HCT116 (cell line): Measurements from ENCODE around the gene AXDND1. TPM values are rescaled to one million over a fixed set of nuclear protein-coding genes. Genes with fewer than 3 reads are reported as not detected.

Experiments used
- ATAC-seq: fragments of 200-7000 bp; cut with Tn5 transposase; 2 replicates; pipeline ENCODE4 v1.9.1; 2020; ENCODE audit warnings: mild to moderate bottlenecking, moderate library complexity
- BruUV-seq: library from RNA; stranded (reverse); fragments of 400-500 nt; replicated peaks from 2 replicates; lab custom pipeline; 2021; lab: Mats Ljungman, UMichigan
- CTCF ChIA-PET: fragments of 300-600 bp; sonication (Branson Sonifier 250); formaldehyde crosslinking; loops from one replicate; lab custom pipeline; 2021; ENCODE audit warnings: antibody characterized with exemption; lab: Charles Lee
- POLR2A ChIA-PET: fragments of 300-600, 350-600 bp; sonication (Branson Sonifier 250); formaldehyde crosslinking; loops from one replicate; lab custom pipeline; 2021; ENCODE audit warnings: antibody characterized with exemption; lab: Charles Lee
- RAD21 ChIA-PET, 2 experiments: fragments of 300-600 bp; sonication (Branson Sonifier 250); formaldehyde crosslinking; loops; one replicate each; lab custom pipeline; 2023; ENCODE audit warnings: low total read pairs in 2 of 2; ENCODE audit not compliant: uncharacterized antibody in 2 of 2, unreplicated experiment in 2 of 2, low non-redundant PET in 1 of 2; lab: Charles Lee
- DNase-seq: peaks from one replicate; pipeline ENCODE4 v3.0.0-alpha.2; 2010; ENCODE audit warnings: low read depth, low spot score
- H2AFZ ChIP-seq: fragments of 200-600 bp; shearing (Covaris generic), sonication (generic); 2 replicates; pipeline ENCODE4 v1.6.1; 2017; ENCODE audit warnings: low read depth, mixed run types, mixed read lengths, antibody characterized with exemption, low read length; ENCODE audit not compliant: poor library complexity, severe bottlenecking
- H3K27ac ChIP-seq: 2 replicates; pipeline ENCODE4 v1.5.1; 2012; ENCODE audit warnings: low read depth, low read length
- H3K27me3 ChIP-seq: fragments of 200-600 bp; sonication (generic); 2 replicates; pipeline ENCODE4 v1.6.1; 2016; ENCODE audit warnings: mixed run types, low read length, mixed read lengths; ENCODE audit not compliant: insufficient read depth
- H3K36me3 ChIP-seq, 2 experiments: fragments of 200-500 bp in 1 of 2; fragments of 200-600 bp in 1 of 2; sonication (Bioruptor generic) in 1 of 2; sonication (generic) in 1 of 2; 2 replicates each; pipeline versions ENCODE4 v1.5.1 to v1.6.1; 2014 to 2016; ENCODE audit warnings: low read length in 2 of 2, inconsistent platforms in 1 of 2, mixed read lengths in 1 of 2, mixed run types in 1 of 2; ENCODE audit not compliant: insufficient read depth in 2 of 2, control insufficient read depth in 1 of 2
- H3K4me1 ChIP-seq, 2 experiments: fragments of 200-600 bp in 1 of 2; sonication (generic) in 1 of 2; 2 replicates each; pipeline versions ENCODE4 v1.5.1 to v1.6.1; 2012 to 2017; ENCODE audit warnings: low read length in 2 of 2, inconsistent platforms in 1 of 2, mild to moderate bottlenecking in 1 of 2, mixed read lengths in 1 of 2, mixed run types in 1 of 2, moderate library complexity in 1 of 2; ENCODE audit not compliant: insufficient read depth in 2 of 2, control insufficient read depth in 1 of 2
- H3K4me2 ChIP-seq: fragments of 200-600 bp; sonication (generic); 2 replicates; pipeline ENCODE4 v1.6.1; 2017; ENCODE audit warnings: mixed run types, low read length, mixed read lengths
- H3K4me3 ChIP-seq, 2 experiments: fragments of 200-600 bp in 1 of 2; sonication (generic) in 1 of 2; replicated peaks in 1 of 2; 2 replicates each; pipeline ENCODE4 v1.5.1; 2011 to 2016; ENCODE audit warnings: low read length in 2 of 2, control low read depth in 1 of 2, low read depth in 1 of 2, mild to moderate bottlenecking in 1 of 2, mixed read lengths in 1 of 2, mixed run types in 1 of 2
- H3K79me2 ChIP-seq: fragments of 200-600 bp; sonication (generic); 2 replicates; pipeline ENCODE4 v1.6.1; 2017; ENCODE audit warnings: mild to moderate bottlenecking, mixed run types, low read length, moderate library complexity, mixed read lengths; ENCODE audit not compliant: insufficient read depth
- H3K9ac ChIP-seq: fragments of 200-600 bp; sonication (generic); 2 replicates; pipeline ENCODE4 v1.6.1; 2016; ENCODE audit warnings: low read length, mixed read lengths
- H3K9me2 ChIP-seq: fragments of 200-600 bp; sonication (generic), shearing (Covaris generic); 2 replicates; pipeline ENCODE4 v1.6.1; 2017; ENCODE audit warnings: mixed run types, mild to moderate bottlenecking, moderate library complexity; ENCODE audit not compliant: insufficient read depth
- H3K9me3 ChIP-seq, 2 experiments: fragments of 200-500 bp in 1 of 2; fragments of 200-600 bp in 1 of 2; sonication (Bioruptor generic) in 1 of 2; sonication (generic) in 1 of 2; 2 replicates each; pipeline ENCODE4 v1.6.1; 2014 to 2017; ENCODE audit warnings: low read length in 2 of 2, mixed read lengths in 2 of 2, inconsistent platforms in 1 of 2, low read depth in 1 of 2, mild to moderate bottlenecking in 1 of 2, mixed run types in 1 of 2, moderate library complexity in 1 of 2; ENCODE audit not compliant: control insufficient read depth in 1 of 2, insufficient read depth in 1 of 2
- H4K20me1 ChIP-seq: fragments of 200-600 bp; sonication (generic), shearing (Covaris generic); 2 replicates; pipeline ENCODE4 v1.6.1; 2017; ENCODE audit warnings: mixed run types, mild to moderate bottlenecking, moderate library complexity; ENCODE audit not compliant: insufficient read depth
- EGR1 ChIP-seq: IDR thresholded peaks from 2 replicates; pipeline ENCODE4 v1.6.1; 2012; ENCODE audit warnings: low read depth
- EZH2phosphoT487 ChIP-seq: fragments of 200-600 bp; IDR thresholded peaks from 2 replicates; pipeline ENCODE4 v1.6.1; 2018; ENCODE audit warnings: antibody characterized with exemption, borderline replicate concordance
- FOSL1 ChIP-seq: IDR thresholded peaks from 2 replicates; pipeline ENCODE4 v1.6.1; 2012; ENCODE audit warnings: low read depth
- JUND ChIP-seq: IDR thresholded peaks from 2 replicates; pipeline ENCODE4 v1.6.1; 2012
- POLR2AphosphoS5 ChIP-seq: IDR thresholded peaks from 2 replicates; pipeline ENCODE4 v1.6.1; 2011; ENCODE audit warnings: mild to moderate bottlenecking, low read depth, low read length, moderate library complexity
- SIN3A ChIP-seq: IDR thresholded peaks from 2 replicates; pipeline ENCODE4 v1.6.1; 2012; ENCODE audit warnings: low read depth
- TCF7L2 ChIP-seq: IDR thresholded peaks from 2 replicates; pipeline ENCODE4 v1.7.0; 2011; ENCODE audit warnings: borderline replicate concordance, inconsistent platforms; ENCODE audit not compliant: insufficient read depth, insufficient read length; ENCODE audit errors: extremely low read depth
- YY1 ChIP-seq: IDR thresholded peaks from 2 replicates; pipeline ENCODE4 v1.6.1; 2011; ENCODE audit warnings: low read length, low read depth, moderate library complexity, mild to moderate bottlenecking; ENCODE audit not compliant: insufficient replicate concordance; ENCODE audit errors: extremely low read depth
- ZFX ChIP-seq: fragments of 450-650 bp; IDR thresholded peaks from 2 replicates; pipeline ENCODE4 v1.6.1; 2017
- ZNF274 ChIP-seq: fragments of 200-500 bp; sonication (Bioruptor generic); IDR thresholded peaks from 2 replicates; pipeline ENCODE4 v1.6.1; 2014; ENCODE audit warnings: mild to moderate bottlenecking, low read depth, low read length, inconsistent platforms
- intact Hi-C: fragments of 100-400 bp; cut with micrococcal nuclease; formaldehyde crosslinking; loops from 2 replicates; pipeline ENCODE4 v1.10.0; 2022
- total RNA-seq: library from RNA; stranded (reverse); gene quantifications from one replicate; pipeline ENCODE4 v1.2.1, GENCODE V29; 2021; ENCODE audit not compliant: unreplicated experiment
- TF ChIP-seq, protein P1 (sequence below), 3 experiments: fragments of 200-600 bp in 1 of 3; sonication (generic) in 1 of 3; IDR thresholded peaks in 2 of 3; conservative IDR thresholded peaks in 1 of 3; 2 replicates each; pipeline ENCODE4 v1.5.1; 2012 to 2017; ENCODE audit warnings: low read depth in 2 of 3, low read length in 2 of 3, antibody characterized with exemption in 1 of 3, borderline replicate concordance in 1 of 3, control low read depth in 1 of 3, mild to moderate bottlenecking in 1 of 3, mixed read lengths in 1 of 3, mixed run types in 1 of 3, moderate library complexity in 1 of 3; ENCODE audit not compliant: insufficient read depth in 1 of 3
- TF ChIP-seq, protein P2 (sequence below): IDR thresholded peaks from 2 replicates; pipeline ENCODE4 v1.6.1; 2012
- TF ChIP-seq, protein P3 (sequence below): IDR thresholded peaks from 2 replicates; pipeline ENCODE4 v1.6.1; 2012; ENCODE audit warnings: low read depth
- TF ChIP-seq, protein P4 (sequence below): IDR thresholded peaks from 2 replicates; pipeline ENCODE4 v1.6.1; 2011; ENCODE audit warnings: mild to moderate bottlenecking, low read length, moderate library complexity; ENCODE audit not compliant: insufficient replicate concordance; ENCODE audit errors: extremely low read depth

Gene AXDND1
- total RNA-seq, 1 experiment from 2014 or later = 2.3 TPM

DNA sequence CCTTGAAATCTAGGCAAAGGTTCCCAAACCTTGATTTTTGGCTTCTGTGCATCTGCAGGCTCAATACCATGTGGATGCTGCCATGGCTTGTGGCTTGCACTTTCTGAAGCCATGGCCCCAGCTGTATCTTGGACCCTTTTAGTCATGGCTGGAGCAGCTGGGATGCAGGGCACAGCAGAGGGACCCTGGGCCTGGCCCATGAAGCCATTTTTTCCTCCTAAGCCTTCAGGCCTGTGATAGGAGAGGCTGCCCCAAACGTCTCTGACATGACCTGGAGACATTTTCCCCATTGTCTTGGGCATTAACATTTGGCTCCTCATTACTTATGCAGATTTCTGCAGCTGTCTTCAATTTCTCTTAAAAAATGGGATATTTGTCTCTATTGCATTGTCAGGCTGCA lies 112.6 kb downstream of the AXDND1 start (continued):
- TF ChIP-seq, protein P1, sequence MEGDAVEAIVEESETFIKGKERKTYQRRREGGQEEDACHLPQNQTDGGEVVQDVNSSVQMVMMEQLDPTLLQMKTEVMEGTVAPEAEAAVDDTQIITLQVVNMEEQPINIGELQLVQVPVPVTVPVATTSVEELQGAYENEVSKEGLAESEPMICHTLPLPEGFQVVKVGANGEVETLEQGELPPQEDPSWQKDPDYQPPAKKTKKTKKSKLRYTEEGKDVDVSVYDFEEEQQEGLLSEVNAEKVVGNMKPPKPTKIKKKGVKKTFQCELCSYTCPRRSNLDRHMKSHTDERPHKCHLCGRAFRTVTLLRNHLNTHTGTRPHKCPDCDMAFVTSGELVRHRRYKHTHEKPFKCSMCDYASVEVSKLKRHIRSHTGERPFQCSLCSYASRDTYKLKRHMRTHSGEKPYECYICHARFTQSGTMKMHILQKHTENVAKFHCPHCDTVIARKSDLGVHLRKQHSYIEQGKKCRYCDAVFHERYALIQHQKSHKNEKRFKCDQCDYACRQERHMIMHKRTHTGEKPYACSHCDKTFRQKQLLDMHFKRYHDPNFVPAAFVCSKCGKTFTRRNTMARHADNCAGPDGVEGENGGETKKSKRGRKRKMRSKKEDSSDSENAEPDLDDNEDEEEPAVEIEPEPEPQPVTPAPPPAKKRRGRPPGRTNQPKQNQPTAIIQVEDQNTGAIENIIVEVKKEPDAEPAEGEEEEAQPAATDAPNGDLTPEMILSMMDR (IDR thresholded peaks at IDR 0.05 in 2 of 3, conservative IDR thresholded peaks at IDR 0.05 in 1 of 3; ENCODE audit: borderline replicate concordance in 1 of 3, insufficient read depth in 1 of 3, low read depth in 2 of 3, low read length in 2 of 3) = no peak
- TF ChIP-seq YY1 = no peak
- no peak for TF ChIP-seq ZFX
- TF ChIP-seq SIN3A = no peak

DNA sequence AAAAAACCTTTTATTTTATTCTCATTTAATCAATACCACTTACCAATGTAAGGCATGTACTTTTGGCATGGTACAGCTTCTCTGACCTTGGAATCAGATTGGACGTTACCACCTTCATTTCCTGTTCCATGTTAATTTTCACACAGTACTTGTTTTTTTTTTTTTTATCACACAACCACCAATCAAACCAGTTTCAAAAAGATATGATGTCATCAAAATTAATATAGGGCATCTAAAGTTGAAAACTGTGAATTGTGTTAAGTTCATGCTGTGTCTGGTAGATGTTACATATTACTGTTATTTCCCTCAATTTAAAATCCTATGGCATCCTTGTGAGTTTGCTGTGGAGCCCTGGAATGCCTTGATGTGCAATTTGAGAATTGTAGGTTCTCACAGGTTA lies 124.8 kb downstream of the AXDND1 start:
- no peaks in the 10 kb centered on the region for H4K20me1 ChIP-seq
- DNase-seq (no peak), ATAC-seq (no peak)
- no peak overlapping the region for H3K4me3 ChIP-seq
- no peaks in the 10 kb centered on the region for H3K36me3 ChIP-seq
- no peaks in the 10 kb centered on the region for H3K27me3 ChIP-seq
- RAD21 ChIA-PET = no interaction called here
- no peaks in the 10 kb centered on the region for H3K9me2 ChIP-seq
- no peak overlapping the region for H3K4me2 ChIP-seq
- H2AFZ ChIP-seq = no peak overlapping the region
- intact Hi-C loops = no loop called here
- H3K4me1 ChIP-seq = peaks cover 0 to 4% of the 10 kb centered on the region in 2 experiments; a peak in 1 of 4 replicates
- no TSS peak for BruUV-seq
- CTCF ChIA-PET = no interaction called here
- H3K79me2 ChIP-seq = no peaks in the 10 kb centered on the region
- no peak overlapping the region for H3K27ac ChIP-seq
- H3K9me3 ChIP-seq = no peaks in the 10 kb centered on the region
- POLR2A ChIA-PET = no interaction called here
- H3K9ac ChIP-seq = no peak overlapping the region
- TF ChIP-seq POLR2AphosphoS5 = no peak
- TF ChIP-seq, protein P2, sequence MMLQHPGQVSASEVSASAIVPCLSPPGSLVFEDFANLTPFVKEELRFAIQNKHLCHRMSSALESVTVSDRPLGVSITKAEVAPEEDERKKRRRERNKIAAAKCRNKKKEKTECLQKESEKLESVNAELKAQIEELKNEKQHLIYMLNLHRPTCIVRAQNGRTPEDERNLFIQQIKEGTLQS = no peak
- TF ChIP-seq, protein P3, sequence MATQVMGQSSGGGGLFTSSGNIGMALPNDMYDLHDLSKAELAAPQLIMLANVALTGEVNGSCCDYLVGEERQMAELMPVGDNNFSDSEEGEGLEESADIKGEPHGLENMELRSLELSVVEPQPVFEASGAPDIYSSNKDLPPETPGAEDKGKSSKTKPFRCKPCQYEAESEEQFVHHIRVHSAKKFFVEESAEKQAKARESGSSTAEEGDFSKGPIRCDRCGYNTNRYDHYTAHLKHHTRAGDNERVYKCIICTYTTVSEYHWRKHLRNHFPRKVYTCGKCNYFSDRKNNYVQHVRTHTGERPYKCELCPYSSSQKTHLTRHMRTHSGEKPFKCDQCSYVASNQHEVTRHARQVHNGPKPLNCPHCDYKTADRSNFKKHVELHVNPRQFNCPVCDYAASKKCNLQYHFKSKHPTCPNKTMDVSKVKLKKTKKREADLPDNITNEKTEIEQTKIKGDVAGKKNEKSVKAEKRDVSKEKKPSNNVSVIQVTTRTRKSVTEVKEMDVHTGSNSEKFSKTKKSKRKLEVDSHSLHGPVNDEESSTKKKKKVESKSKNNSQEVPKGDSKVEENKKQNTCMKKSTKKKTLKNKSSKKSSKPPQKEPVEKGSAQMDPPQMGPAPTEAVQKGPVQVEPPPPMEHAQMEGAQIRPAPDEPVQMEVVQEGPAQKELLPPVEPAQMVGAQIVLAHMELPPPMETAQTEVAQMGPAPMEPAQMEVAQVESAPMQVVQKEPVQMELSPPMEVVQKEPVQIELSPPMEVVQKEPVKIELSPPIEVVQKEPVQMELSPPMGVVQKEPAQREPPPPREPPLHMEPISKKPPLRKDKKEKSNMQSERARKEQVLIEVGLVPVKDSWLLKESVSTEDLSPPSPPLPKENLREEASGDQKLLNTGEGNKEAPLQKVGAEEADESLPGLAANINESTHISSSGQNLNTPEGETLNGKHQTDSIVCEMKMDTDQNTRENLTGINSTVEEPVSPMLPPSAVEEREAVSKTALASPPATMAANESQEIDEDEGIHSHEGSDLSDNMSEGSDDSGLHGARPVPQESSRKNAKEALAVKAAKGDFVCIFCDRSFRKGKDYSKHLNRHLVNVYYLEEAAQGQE = no peak
- no peak for TF ChIP-seq EGR1
- TF ChIP-seq FOSL1 = no peak
- TF ChIP-seq TCF7L2 = no peak
- no peak for TF ChIP-seq ZNF274
- no peak for TF ChIP-seq EZH2phosphoT487
- TF ChIP-seq YY1 = no peak
- TF ChIP-seq, protein P4, sequence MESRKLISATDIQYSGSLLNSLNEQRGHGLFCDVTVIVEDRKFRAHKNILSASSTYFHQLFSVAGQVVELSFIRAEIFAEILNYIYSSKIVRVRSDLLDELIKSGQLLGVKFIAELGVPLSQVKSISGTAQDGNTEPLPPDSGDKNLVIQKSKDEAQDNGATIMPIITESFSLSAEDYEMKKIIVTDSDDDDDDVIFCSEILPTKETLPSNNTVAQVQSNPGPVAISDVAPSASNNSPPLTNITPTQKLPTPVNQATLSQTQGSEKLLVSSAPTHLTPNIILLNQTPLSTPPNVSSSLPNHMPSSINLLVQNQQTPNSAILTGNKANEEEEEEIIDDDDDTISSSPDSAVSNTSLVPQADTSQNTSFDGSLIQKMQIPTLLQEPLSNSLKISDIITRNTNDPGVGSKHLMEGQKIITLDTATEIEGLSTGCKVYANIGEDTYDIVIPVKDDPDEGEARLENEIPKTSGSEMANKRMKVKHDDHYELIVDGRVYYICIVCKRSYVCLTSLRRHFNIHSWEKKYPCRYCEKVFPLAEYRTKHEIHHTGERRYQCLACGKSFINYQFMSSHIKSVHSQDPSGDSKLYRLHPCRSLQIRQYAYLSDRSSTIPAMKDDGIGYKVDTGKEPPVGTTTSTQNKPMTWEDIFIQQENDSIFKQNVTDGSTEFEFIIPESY = no peak
- TF ChIP-seq, protein P1 (IDR thresholded peaks at IDR 0.05 in 2 of 3, conservative IDR thresholded peaks at IDR 0.05 in 1 of 3; ENCODE audit: borderline replicate concordance in 1 of 3, insufficient read depth in 1 of 3, low read depth in 2 of 3, low read length in 2 of 3) = no peak
- TF ChIP-seq JUND = no peak
